Activated CD8-positive, alpha-beta memory T cell treated with anti-CD3 and anti-CD28 coated beads for 24 hours (primary cell): ENCODE results near the gene MATCAP1.

Experiments used
- DNase-seq: peaks from one replicate; pipeline ENCODE4 v3.0.0-alpha.2; 2020

Gene MATCAP1

DNA sequence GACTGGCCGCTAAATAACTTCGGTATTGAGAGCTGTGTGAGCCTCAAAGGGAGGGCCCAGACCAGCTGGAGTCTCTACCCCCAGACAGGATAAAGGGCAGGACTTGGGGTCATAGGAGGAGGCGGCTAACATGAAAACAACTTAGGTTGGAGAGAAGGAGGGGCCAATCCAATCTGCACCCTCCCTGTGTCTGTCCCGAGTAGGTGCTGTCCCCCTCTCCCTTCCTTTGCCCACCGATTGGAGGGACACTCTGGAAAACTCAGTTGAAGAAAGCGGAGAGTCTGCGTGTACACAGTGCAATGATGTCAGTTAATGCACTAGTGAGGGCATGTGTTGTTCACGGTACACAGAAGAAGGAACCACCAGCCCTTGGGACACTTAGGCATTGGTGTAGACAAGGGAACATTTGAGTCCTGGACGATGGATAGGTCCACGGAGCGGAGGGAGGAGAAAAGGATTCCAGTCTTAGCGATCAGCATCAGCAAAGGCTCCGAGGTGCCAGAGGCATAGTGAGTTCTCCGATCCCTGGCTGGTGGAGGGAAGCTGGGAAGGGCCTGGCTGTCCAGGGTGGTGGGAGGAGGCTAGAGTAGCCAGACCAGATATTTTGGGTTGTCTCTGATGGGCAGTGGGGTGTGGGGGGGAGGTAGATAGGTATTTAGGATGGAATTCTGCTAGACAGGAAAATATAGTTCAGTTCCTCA is 12.7 kb downstream of the MATCAP1 start:
- DNase-seq, result no peak

GRCh38 chr16:67170168-67170948 is 13.4 kb downstream of the MATCAP1 start, which contains the start of gene NOL3:
TSS of gene NOL3 (plus strand) at chr16:67170538.
- peak; percentile 66 for DNase-seq

GRCh38 chr16:67169642-67170167 is 14.1 kb downstream of the MATCAP1 start:
- peak; percentile 70 for DNase-seq

DNA sequence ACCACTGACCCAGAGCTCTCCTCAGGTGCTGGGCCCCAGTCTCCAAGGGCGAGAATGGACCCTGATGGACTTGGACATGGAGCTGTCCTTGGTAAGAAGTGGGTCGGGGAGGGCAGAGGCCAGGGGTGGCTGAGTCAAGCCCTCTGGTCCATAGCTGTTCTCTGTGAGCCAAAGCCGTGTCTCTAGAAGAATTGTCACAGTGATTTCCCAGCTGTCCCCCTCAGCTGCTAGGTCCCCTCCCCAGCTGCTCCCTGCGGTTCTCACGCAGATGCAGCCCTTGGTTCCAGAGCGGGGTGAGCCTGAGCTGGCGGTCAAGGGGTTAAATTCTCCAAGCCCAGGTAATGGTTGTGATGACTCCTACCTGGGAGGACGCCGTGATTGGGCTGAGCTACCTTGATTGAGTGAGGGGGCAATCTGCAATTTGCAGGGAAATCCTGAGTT is 14.7 kb downstream of the MATCAP1 start:
- DNase-seq, result no peak

DNA sequence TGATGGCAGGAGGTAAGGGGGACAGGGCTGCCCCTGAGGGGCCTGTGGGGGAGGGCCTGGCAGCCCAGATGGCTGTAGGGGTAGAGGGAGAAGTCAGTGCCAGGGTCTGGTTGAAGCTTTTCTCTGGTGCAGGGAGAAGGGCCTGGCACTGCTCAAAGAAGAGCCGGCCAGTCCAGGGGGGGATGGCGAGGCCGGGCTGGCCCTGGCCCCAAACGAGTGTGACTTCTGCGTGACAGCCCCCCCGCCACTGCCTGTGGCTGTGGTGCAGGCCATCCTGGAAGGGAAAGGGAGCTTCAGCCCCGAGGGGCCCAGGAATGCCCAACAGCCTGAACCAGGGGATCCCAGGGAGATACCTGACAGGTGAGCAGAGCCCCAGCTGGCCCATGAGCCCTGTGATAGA is 16.2 kb downstream of the MATCAP1 start:
- DNase-seq, result no peak

DNA sequence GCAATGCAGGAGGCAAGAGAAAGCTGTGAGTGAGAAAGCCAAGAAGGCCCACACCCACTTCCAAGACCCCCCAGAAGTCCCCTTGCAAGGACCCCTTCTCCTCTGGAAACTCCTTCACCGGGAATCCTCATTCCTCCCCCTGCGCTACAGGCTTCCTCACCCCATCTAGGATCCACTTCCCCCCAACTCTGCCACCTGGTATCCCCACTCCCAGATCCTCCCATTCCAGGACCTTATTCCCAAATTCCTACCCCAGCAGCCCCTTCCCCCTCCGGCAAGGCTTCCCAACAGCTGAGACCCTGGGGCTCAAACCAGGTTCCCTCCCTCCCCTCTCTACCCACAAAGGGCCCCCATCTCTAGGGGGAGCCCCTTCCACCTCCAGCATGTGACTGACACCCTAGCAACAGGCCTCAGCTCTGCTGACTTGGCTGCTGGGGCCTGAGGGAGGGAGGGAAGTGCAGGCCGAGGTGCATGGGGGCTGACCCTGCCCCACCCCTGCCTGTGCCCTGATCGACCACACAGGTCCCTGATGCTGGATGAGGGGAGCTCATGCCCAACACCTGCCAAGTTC is 17.1 kb downstream of the MATCAP1 start:
- DNase-seq, result no peak

DNA sequence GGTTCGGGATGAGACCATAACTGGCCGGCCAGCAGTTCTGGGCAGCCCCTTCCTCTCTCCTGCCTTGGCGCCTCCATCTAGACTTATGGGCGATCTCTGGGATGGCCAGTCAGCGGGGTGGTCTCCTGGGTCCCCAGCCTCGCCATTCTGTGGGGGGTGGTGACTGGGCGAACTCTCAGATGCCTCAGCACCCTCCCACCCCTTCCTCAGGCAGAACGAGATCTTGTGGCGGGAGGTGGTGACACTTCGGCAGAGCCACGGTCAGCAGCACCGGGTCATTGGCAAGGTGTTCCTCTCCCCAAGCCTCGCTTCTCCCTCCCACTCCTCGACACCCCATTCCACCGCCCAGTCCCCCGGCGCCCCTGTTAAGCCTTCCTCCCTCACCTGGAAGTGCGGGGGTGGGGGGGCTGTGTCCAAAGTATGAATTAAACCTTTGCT is 17.6 kb downstream of the MATCAP1 start:
- no peak for DNase-seq

GRCh38 chr16:67165121-67166078 is 18.4 kb downstream of the MATCAP1 start:
- DNase-seq, result no peak

GRCh38 chr16:67164599-67165061 is 19.1 kb downstream of the MATCAP1 start, which contains the start of gene HSF4:
TSS of gene HSF4 (plus strand) at chr16:67164745. CDS start at chr16:67164812, 67 bp downstream.
- DNase-seq, result no peak

DNA sequence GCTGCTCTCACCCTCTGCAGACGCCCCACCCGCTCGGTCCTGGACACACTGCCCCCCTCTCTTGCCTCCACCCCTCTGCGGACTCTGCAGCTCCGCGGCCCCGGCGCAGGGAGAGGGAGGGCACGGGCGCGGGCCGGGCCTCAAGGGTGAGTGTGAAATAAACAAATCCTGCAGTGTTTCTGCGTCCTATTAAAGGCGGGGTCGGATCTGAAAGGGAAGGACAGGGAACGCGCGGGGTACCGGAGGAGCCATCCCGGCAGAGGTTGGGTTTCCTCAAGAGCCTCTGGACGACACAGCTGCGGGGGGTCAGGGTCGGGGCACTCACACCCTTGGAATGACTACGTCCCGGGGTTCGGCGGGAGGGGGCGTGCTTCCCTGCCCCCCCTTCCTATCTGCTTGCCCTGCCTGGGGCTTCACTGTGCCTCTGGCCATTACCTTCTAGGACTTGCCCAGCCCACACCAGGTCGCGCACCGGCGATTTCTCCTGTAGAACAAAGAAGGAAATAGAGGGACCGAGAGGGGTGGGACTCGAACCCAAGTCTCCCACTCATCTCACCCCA is 19.7 kb downstream of the MATCAP1 start:
- DNase-seq, result no peak

GRCh38 chr16:67163164-67163998 is 20.4 kb downstream of the MATCAP1 start:
- no peak for DNase-seq

DNA sequence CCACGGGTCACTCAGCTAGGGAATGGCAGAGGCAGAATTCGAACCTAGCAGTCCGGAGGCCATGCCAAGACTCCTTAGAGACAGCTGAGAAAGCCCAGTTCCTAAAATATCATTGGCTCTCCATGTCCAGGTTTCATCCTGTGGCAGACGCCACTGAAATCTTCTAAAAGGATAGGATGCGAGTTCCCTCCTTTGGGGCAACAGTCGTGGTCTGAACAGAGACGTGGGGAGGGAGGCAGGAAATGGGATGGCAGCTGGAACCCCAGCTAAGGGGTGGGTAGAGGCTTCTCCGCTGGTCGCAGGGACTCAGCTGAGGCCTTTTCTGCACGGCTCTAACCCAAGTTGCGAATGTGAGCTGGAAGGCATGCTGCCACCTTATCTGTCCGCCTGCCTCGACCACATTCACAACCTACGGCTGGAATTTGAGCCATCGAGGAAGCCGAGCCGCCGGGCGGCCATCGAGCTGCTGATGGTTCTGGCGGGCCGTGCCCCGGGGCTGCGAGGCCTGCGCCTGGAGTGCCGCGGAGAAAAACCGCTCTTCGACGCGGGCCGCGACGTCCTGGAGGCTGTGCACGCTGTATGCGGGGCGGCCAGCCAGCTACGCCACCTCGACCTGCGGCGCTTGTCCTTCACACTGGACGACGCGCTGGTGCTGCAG is 21.1 kb downstream of the MATCAP1 start:
- DNase-seq, result no peak

DNA sequence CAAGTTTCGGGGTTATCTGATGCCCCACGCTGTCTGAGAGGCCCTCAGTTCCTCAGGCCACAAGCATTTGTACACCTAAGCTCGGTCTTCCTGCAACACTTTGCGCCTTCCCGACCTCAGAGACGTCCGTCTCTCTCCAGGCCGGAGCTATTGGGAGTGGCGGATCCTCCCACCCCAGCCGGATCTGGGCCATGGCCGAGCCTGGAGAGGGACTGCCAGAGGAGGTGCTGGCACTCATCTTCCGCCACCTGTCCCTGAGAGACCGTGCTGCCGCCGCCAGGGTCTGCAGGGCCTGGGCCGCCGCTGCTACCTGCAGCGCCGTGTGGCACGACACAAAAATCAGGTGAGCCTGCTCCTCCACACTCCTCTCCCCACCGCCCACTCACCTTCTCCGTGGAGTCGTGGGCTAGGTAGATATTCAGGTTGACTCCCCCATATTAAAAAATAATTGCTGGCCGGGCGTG is 22.1 kb downstream of the MATCAP1 start:
- no peak for DNase-seq

GRCh38 chr16:67158637-67159600 is 24.8 kb downstream of the MATCAP1 start:
- DNase-seq, result peak; percentile 88

GRCh38 chr16:67157892-67158635 is 25.7 kb downstream of the MATCAP1 start:
- DNase-seq, result no peak

GRCh38 chr16:67157106-67157748 is 26.5 kb downstream of the MATCAP1 start:
- DNase-seq, result no peak

DNA sequence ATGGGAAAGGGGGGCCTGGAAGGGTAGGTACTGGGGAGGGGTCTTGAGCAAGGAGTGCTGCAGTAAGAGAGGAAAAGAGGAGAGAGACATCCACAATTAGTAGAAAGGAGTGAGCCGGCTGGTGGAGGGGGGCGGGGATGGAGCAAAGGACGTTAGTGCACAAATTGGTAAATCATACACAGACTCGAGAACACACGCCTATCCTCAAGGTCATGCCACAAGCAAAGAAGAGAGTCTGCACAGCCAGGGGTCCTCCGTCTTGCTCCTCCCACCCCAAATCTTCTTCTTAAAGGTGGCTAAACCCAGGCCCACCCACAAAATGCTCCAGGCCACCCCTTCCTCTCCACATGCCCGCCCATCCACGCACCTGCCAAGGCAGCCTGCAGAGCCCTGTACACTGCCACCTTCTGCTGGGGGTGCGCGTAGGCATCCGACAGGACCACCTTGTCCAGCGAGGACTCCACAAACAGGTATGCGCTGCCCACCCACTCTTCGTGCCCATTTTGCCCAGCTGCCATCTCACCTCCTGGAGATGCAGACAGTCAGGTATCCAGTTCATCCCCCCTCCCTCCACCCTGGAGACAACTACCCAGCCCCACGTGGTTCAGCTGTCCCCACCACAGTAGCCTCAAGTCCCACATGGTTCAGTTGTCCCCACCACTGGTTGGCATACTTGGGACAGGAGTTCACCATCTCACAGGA is 27.5 kb downstream of the MATCAP1 start:
- no peak for DNase-seq
